IPS-18c (cell line): Measurements from ENCODE around the gene ZNF554.
"Not testable (repeated sequence)": the region's sequence is repeated elsewhere in the genome, so short reads cannot be mapped to it uniquely, and the experiment has no call there.

Source experiments
- H3K4me3 ChIP-seq: 2 replicates; pipeline ENCODE4 v1.7.0; 2013; ENCODE audit warnings: low read depth, mild to moderate bottlenecking, low read length, moderate library complexity; ENCODE audit not compliant: insufficient read depth
- H3K9me3 ChIP-seq: one replicate; pipeline ENCODE4 v1.6.1; 2013; ENCODE audit warnings: mild to moderate bottlenecking, low read length, moderate library complexity; ENCODE audit not compliant: control insufficient read depth, insufficient read depth

Gene ZNF554

GRCh38 chr19:2787115-2787514, 32.6 kb upstream of the ZNF554 start:
- H3K9me3 ChIP-seq: peaks cover 2% of the 10 kb centered on the region
- no peak overlapping the region for H3K4me3 ChIP-seq

GRCh38 chr19:2788237-2788636, 31.4 kb upstream of the ZNF554 start:
- Histone ChIP-seq H3K4me3 (no peak overlapping the region), H3K9me3 (no peaks in the 10 kb centered on the region)

GRCh38 chr19:2790194-2790556, 29.5 kb upstream of the ZNF554 start:
- Histone ChIP-seq H3K4me3 (no peak overlapping the region), H3K9me3 (no peaks in the 10 kb centered on the region)

- H3K9me3 ChIP-seq: no peaks in the 10 kb centered on the region
- H3K4me3 ChIP-seq: no peak overlapping the region
Observed at GRCh38 chr19:2790557-2791271, 29.0 kb upstream of the ZNF554 start.

- H3K9me3 ChIP-seq: no peaks in the 10 kb centered on the region
- H3K4me3 ChIP-seq: no peak overlapping the region
Observed at GRCh38 chr19:2791440-2791839, 28.2 kb upstream of the ZNF554 start.

GRCh38 chr19:2791876-2792275, 27.8 kb upstream of the ZNF554 start:
- Histone ChIP-seq H3K4me3 (no peak overlapping the region), H3K9me3 (no peaks in the 10 kb centered on the region)

GRCh38 chr19:2792666-2793065, 27.0 kb upstream of the ZNF554 start:
- not testable (repeated sequence) for H3K9me3 ChIP-seq, H3K4me3 ChIP-seq

- no peak overlapping the region for H3K4me3 ChIP-seq
- H3K9me3 ChIP-seq: no peaks in the 10 kb centered on the region
Observed at GRCh38 chr19:2793126-2793525, 26.5 kb upstream of the ZNF554 start.

- Histone ChIP-seq H3K4me3 (no peak overlapping the region), H3K9me3 (no peaks in the 10 kb centered on the region)
Observed at GRCh38 chr19:2793577-2793976, 26.1 kb upstream of the ZNF554 start.

- H3K4me3 ChIP-seq: no peak overlapping the region
- H3K9me3 ChIP-seq: no peaks in the 10 kb centered on the region
Observed at GRCh38 chr19:2795827-2796658, 23.6 kb upstream of the ZNF554 start.

GRCh38 chr19:2796659-2797266, 22.9 kb upstream of the ZNF554 start:
- Histone ChIP-seq H3K9me3 (no peaks in the 10 kb centered on the region), H3K4me3 (no peak overlapping the region)

GRCh38 chr19:2797280-2797679, 22.4 kb upstream of the ZNF554 start:
- H3K9me3 ChIP-seq: no peaks in the 10 kb centered on the region
- no peak overlapping the region for H3K4me3 ChIP-seq

- Histone ChIP-seq H3K9me3 (no peaks in the 10 kb centered on the region), H3K4me3 (no peak overlapping the region)
Observed at GRCh38 chr19:2798158-2798685, 21.4 kb upstream of the ZNF554 start.

GRCh38 chr19:2798733-2799132, 20.9 kb upstream of the ZNF554 start:
- no peak overlapping the region for H3K4me3 ChIP-seq
- no peaks in the 10 kb centered on the region for H3K9me3 ChIP-seq

GRCh38 chr19:2799273-2800020, 20.2 kb upstream of the ZNF554 start:
- H3K4me3 ChIP-seq: no peak overlapping the region
- no peaks in the 10 kb centered on the region for H3K9me3 ChIP-seq

GRCh38 chr19:2800506-2800905, 19.2 kb upstream of the ZNF554 start:
- no peak overlapping the region for H3K4me3 ChIP-seq
- no peaks in the 10 kb centered on the region for H3K9me3 ChIP-seq

- Histone ChIP-seq H3K9me3 (no peaks in the 10 kb centered on the region), H3K4me3 (no peak overlapping the region)
Observed at GRCh38 chr19:2802826-2803225, 16.8 kb upstream of the ZNF554 start.
